HL-60 (cell line): ENCODE results near the gene PIK3CA.

ENCODE experiments used
- DNase-seq, 2 experiments: peaks; one replicate each; pipeline ENCODE4 v3.0.0-alpha.2; 2010 to 2020; ENCODE audit warnings: low read depth in 1 of 2, low spot score in 1 of 2
- H3K27ac ChIP-seq: fragments of 250-450 bp; sonication (Bioruptor Pico); replicated peaks from 2 replicates; pipeline ENCODE4 v1.5.1; 2020; ENCODE audit warnings: mild to moderate bottlenecking, moderate library complexity
- H3K27me3 ChIP-seq: fragments of 250-450 bp; sonication (Bioruptor Pico); 2 replicates; pipeline ENCODE4 v1.5.1; 2021; ENCODE audit warnings: mild to moderate bottlenecking, moderate library complexity; ENCODE audit not compliant: insufficient read depth, poor library complexity, severe bottlenecking
- H3K4me3 ChIP-seq: replicated peaks from 2 replicates; pipeline ENCODE4 v1.5.1; 2011; ENCODE audit warnings: mild to moderate bottlenecking, control low read depth, low read length; ENCODE audit not compliant: insufficient read depth
- GABPA ChIP-seq: IDR thresholded peaks from 2 replicates; pipeline ENCODE4 v1.6.1; 2012; ENCODE audit warnings: low read depth
- POLR2AphosphoS5 ChIP-seq: IDR thresholded peaks from 2 replicates; pipeline ENCODE4 v1.6.1; 2012; ENCODE audit warnings: low read depth
- SPI1 ChIP-seq: IDR thresholded peaks from 2 replicates; pipeline ENCODE4 v1.6.1; 2012; ENCODE audit warnings: low read depth, mild to moderate bottlenecking, borderline replicate concordance
- TF ChIP-seq, protein P1 (sequence below): IDR thresholded peaks from one replicate; pipeline ENCODE4 v1.5.1; 2011; ENCODE audit warnings: low read length, control low read depth, inconsistent platforms; ENCODE audit not compliant: insufficient read depth
- TF ChIP-seq, protein P2 (sequence below): IDR thresholded peaks from 2 replicates; pipeline ENCODE4 v1.6.1; 2012; ENCODE audit warnings: low read depth; ENCODE audit not compliant: insufficient replicate concordance

Gene PIK3CA

DNA sequence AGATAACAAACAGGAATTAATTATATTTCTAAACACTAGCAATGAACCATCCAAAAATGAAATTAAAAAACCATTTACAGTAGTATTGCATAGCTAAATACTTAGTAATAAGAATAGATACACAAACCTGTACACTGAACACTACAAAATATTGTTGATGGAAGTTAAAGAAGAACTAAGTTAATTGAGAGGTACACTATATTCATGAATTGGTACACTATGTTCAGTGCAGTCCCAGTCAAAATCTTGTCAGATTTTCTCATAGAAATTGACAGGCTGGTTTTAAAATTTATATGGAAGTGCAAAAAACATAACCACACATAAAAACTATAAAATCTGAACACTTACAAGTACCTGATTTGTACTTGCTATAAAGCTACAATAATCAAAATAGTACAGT is 24.4 kb downstream of the PIK3CA start:
- TF ChIP-seq, protein P1, sequence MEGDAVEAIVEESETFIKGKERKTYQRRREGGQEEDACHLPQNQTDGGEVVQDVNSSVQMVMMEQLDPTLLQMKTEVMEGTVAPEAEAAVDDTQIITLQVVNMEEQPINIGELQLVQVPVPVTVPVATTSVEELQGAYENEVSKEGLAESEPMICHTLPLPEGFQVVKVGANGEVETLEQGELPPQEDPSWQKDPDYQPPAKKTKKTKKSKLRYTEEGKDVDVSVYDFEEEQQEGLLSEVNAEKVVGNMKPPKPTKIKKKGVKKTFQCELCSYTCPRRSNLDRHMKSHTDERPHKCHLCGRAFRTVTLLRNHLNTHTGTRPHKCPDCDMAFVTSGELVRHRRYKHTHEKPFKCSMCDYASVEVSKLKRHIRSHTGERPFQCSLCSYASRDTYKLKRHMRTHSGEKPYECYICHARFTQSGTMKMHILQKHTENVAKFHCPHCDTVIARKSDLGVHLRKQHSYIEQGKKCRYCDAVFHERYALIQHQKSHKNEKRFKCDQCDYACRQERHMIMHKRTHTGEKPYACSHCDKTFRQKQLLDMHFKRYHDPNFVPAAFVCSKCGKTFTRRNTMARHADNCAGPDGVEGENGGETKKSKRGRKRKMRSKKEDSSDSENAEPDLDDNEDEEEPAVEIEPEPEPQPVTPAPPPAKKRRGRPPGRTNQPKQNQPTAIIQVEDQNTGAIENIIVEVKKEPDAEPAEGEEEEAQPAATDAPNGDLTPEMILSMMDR = no peak
- TF ChIP-seq, protein P2, sequence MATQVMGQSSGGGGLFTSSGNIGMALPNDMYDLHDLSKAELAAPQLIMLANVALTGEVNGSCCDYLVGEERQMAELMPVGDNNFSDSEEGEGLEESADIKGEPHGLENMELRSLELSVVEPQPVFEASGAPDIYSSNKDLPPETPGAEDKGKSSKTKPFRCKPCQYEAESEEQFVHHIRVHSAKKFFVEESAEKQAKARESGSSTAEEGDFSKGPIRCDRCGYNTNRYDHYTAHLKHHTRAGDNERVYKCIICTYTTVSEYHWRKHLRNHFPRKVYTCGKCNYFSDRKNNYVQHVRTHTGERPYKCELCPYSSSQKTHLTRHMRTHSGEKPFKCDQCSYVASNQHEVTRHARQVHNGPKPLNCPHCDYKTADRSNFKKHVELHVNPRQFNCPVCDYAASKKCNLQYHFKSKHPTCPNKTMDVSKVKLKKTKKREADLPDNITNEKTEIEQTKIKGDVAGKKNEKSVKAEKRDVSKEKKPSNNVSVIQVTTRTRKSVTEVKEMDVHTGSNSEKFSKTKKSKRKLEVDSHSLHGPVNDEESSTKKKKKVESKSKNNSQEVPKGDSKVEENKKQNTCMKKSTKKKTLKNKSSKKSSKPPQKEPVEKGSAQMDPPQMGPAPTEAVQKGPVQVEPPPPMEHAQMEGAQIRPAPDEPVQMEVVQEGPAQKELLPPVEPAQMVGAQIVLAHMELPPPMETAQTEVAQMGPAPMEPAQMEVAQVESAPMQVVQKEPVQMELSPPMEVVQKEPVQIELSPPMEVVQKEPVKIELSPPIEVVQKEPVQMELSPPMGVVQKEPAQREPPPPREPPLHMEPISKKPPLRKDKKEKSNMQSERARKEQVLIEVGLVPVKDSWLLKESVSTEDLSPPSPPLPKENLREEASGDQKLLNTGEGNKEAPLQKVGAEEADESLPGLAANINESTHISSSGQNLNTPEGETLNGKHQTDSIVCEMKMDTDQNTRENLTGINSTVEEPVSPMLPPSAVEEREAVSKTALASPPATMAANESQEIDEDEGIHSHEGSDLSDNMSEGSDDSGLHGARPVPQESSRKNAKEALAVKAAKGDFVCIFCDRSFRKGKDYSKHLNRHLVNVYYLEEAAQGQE = no peak
- TF ChIP-seq POLR2AphosphoS5 (no peak), SPI1 (no peak), GABPA (no peak)
- Histone ChIP-seq H3K27ac (no peak overlapping the region), H3K27me3 (no peaks in the 10 kb centered on the region), H3K4me3 (no peak overlapping the region)
- DNase-seq = no peak

DNA sequence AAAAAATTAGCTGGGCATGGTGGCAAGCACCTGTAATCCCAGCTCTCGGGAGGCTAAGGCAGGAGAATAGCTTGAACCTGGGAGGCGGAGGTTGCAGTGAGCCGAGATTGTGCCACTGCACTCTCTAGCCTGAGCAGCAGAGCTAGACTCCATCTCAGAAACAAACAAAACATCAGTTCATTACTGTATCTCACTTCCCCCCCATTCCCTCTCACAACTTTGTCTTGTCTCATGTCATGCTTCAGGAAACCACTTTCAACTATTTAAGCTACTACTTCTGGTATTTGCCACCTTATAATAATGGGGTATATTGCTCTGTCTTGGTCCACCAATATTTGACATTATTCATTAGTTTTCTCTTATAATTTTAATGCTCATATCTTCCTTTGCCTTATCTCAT is 26.2 kb downstream of the PIK3CA start:
- DNase-seq = no peak
- Histone ChIP-seq H3K4me3 (no peak overlapping the region), H3K27me3 (no peaks in the 10 kb centered on the region), H3K27ac (no peak overlapping the region)
- TF ChIP-seq, protein P2 = no peak
- TF ChIP-seq GABPA (no peak), POLR2AphosphoS5 (no peak), SPI1 (no peak)
- TF ChIP-seq, protein P1 = no peak

DNA sequence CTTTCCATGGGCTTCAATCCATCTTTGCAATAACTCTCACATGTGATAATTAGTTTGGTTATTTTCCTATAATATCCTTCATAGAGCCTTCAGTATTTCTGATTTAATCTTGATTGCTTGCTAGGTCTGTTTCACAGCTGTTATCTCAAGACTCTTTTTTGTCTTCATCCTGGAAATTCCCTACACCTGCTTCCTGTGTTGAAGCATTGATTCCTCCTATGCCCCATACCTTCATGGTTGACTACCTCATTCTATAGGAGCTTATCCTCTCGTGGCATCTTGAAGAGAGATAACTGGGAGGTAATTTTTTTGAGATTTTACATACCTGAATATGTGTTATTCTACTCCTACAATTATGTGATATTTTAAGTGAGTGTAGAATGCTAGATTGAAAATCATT is 26.7 kb downstream of the PIK3CA start:
- Histone ChIP-seq H3K4me3 (no peak overlapping the region), H3K27ac (no peak overlapping the region), H3K27me3 (no peaks in the 10 kb centered on the region)
- DNase-seq = no peak
- TF ChIP-seq, protein P1 = no peak
- TF ChIP-seq POLR2AphosphoS5 (no peak), SPI1 (no peak), GABPA (no peak)
- TF ChIP-seq, protein P2 = no peak
